Left kidney (tissue), 2 donors: ENCODE results near the gene HDLBP. TPM values are rescaled to one million over a fixed set of nuclear protein-coding genes. Genes with fewer than 3 reads are reported as not detected.
"Not testable (repeated sequence)": the region's sequence is repeated elsewhere in the genome, so short reads cannot be mapped to it uniquely, and the experiment has no call there.

Experiments
- DNase-seq: peaks from one replicate; pipeline ENCODE4 v3.0.0-alpha.2; 2013
- polyA plus RNA-seq: library from polyadenylated mRNA; unstranded; fragments of 120-200 nt; gene quantifications from one replicate; pipeline ENCODE4 v1.2.1, GENCODE V29; 2013; ENCODE audit not compliant: insufficient read length

Gene HDLBP
- polyA plus RNA-seq, 1 donor = 375 TPM

- DNase-seq = no peak
These were observed 101.3 kb downstream of the HDLBP start for GRCh38 chr2:241214209-241214608.

GRCh38 chr2:241213567-241213966 is 101.9 kb downstream of the HDLBP start:
- no peak for DNase-seq

- DNase-seq = no peak
These were observed 102.4 kb downstream of the HDLBP start for GRCh38 chr2:241213041-241213440.

GRCh38 chr2:241211276-241211675 is 104.2 kb downstream of the HDLBP start:
- no peak for DNase-seq

- no peak for DNase-seq
These were observed 106.2 kb downstream of the HDLBP start for GRCh38 chr2:241209271-241209670.

GRCh38 chr2:241208058-241208457 is 107.4 kb downstream of the HDLBP start:
- DNase-seq = no peak

- no peak for DNase-seq
These were observed 107.8 kb downstream of the HDLBP start for GRCh38 chr2:241207641-241208040.

GRCh38 chr2:241207151-241207550 is 108.3 kb downstream of the HDLBP start:
- DNase-seq = no peak

- DNase-seq = no peak
These were observed 110.4 kb downstream of the HDLBP start for GRCh38 chr2:241205086-241205485.

- no peak for DNase-seq
These were observed 111.0 kb downstream of the HDLBP start for GRCh38 chr2:241204490-241204889.

- no peak for DNase-seq
These were observed 111.5 kb downstream of the HDLBP start for GRCh38 chr2:241204010-241204384.

- no peak for DNase-seq
These were observed 112.1 kb downstream of the HDLBP start for GRCh38 chr2:241203218-241204009.

- no peak for DNase-seq
These were observed 112.8 kb downstream of the HDLBP start for GRCh38 chr2:241202681-241203080.

- no peak for DNase-seq
These were observed 113.2 kb downstream of the HDLBP start for GRCh38 chr2:241202268-241202585.

GRCh38 chr2:241201445-241202267 is 113.8 kb downstream of the HDLBP start:
- no peak for DNase-seq

- no peak for DNase-seq
These were observed 114.6 kb downstream of the HDLBP start for GRCh38 chr2:241200822-241201395.

- DNase-seq = no peak
These were observed 115.3 kb downstream of the HDLBP start for GRCh38 chr2:241199897-241200821.

- DNase-seq = no peak
These were observed 116.2 kb downstream of the HDLBP start for GRCh38 chr2:241199286-241199685.

GRCh38 chr2:241198381-241199279 is 116.8 kb downstream of the HDLBP start:
- DNase-seq = no peak

GRCh38 chr2:241197947-241198346 is 117.5 kb downstream of the HDLBP start:
- no peak for DNase-seq

- DNase-seq = not testable (repeated sequence)
These were observed 118.2 kb downstream of the HDLBP start for GRCh38 chr2:241197246-241197645.
